Endothelial cell of hepatic sinusoid (primary cell): ENCODE measurements around the gene ZNF558.

Experiments used
- in situ Hi-C: cut with HindIII; loops from 2 replicates; pipeline ENCODE4 v1.10.0; 2017; ENCODE audit warnings: low sequenced_read_pairs

Gene ZNF558

DNA sequence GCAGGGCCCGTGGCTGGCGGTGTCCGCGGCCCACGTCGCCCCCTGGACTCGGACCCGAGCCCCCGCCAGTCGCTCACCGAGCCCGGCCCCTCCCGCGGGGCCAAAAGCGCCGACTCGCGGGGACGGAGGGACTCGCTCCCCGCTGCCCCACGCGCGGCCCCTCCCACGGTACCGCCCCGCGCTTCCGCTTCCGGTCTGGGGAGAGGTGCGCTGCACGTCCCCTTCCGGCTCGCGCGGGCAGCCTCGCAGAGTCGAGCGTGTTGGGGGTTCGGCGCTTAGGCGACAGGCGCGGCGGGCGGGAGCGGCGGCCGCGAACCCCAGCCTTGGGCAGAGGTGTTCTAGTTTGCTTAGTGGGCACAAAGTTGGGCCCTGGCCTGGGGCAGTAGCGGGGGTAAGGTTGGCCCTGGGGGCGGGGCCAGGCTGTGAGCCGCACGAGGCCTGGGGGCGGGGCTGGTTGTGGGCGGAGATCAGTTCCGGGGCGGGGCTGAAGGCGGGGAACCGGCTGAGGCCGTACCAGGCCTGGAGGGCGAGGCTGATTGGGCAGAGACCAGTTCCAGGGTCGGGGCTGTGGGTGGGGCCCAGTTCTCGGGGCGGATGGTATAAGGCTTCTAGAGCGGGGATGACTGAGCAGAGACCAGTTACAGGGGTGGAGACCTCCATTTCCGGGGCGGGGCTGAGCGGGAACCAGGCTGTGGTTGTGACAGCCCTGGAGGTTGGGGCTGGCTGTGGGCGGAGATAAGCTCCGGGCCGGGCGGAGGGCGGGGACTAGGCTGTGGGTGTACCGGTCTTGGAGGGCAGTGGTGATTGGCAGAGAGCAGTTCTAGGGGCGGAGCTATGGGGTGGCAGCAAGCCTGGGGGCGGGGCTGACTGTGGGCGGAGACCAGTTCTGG lies at the start of gene ZNF558, which contains the start of gene MBD3L1:
TSS of gene ZNF558 (minus strand) at position 173 of the 890 bp plus-strand sequence. CDS start 9,645 bp downstream, outside the sequence.
TSS of gene MBD3L1 (plus strand) at position 246 of the 890 bp plus-strand sequence. CDS start 10,302 bp downstream, outside the sequence.
- in situ Hi-C loops = loop anchor here (25.0 kb wide), 1 partner anchor 130 kb away; no protein-coding TSS in a partner anchor

DNA sequence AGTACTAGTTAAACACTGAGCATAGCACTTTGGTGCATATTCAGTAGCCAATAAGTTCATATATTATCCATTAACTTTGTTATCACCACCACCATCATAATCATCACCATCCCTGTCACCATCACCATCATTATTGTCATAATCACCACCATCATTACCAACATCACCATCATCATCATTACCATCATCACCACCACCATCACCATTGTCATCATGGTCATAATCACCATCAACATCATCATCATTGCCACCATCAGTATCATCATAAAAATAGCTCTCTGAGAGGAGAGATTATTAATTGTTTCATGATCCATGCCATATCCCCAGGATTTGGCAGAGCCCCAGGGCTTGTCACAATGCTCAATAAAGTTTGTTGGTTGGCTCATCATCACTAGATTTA lies 49.4 kb upstream of the ZNF558 start:
- in situ Hi-C loops = no loop called here

DNA sequence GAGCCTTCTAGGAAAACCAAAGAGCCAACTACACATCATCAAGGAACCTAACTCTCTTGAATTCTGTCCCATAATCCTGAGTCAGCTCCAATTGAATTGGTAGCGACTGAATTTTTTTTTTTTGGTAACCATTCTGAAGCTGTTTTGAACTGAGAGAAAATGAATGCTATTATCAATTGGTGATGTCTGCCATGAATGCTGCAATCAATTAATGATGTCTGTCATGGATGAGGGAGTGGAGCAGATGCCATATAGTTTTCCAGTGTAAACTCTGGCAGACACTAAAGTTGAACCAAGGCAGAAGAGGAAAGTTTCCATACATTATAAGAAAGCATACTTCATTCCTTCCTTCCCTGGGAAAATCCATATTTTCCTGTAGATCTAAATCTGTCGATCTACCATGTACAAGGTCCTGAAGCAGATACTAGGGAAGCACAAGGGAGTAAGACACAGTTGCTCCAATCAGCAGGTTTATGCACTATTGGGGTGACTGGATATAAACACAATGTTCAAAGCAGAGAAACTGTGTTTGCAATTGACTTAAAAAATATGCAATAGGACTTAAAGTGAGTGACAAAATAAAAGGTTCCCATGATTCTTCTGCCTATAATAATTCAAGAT lies 48.9 kb upstream of the ZNF558 start:
- in situ Hi-C loops = no loop called here

DNA sequence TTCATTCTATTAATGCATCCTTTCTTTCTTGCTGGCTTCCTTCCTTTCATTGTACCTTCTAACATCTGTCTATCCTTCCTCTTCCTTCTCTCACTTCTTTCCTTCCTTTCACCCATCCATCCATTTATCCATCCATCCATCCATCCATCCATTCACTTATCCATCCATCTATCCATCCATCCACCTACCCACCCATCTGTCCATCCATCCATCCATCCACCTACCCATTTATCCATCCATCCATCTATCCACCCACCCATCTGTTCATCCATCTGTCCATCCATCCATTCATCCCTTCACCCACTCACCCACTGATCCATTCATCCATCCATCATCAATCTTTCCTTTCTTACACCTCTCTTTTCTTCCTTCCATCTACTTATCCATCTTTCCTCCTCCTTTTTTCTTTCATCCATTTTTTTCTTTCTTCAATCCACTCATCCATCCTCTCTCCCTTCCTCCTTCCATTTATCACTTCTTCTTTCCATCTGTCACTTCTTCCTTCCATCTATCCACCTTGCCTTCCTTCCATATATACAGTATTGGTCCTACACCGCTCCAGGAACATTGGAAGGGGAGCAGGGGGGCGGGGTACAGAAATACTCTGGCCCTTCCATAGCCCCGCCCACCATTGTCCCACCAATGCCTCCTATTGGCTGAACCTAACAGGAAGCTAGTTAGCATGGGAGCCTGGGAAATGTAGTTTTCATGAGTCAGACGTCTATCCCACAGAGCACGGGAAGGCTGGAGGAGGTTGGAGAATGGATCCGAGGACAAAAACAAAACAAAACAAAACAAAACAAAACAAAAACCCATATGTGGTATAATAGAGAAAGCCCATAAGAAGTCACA lies 46.0 kb upstream of the ZNF558 start:
- in situ Hi-C loops = no loop called here

DNA sequence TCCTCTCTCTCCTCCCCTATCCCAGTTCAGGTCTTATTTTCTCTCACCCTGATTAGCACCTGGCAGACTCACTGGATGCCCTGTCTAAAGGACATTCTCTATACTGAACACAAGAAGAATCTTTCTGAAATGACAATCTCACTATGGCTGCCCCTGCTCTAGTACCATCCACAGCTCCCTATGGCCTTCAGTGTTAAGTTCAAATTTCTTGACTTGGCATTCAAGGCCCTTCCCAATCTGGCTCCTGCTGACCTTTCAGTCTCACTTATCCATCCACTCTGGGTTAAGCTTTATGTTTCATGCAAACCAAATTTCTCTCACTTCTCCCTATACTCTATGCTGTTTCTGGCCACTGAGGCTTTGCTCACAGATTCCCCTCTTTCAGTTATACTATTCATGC lies 34.2 kb upstream of the ZNF558 start:
- in situ Hi-C loops = no loop called here

DNA sequence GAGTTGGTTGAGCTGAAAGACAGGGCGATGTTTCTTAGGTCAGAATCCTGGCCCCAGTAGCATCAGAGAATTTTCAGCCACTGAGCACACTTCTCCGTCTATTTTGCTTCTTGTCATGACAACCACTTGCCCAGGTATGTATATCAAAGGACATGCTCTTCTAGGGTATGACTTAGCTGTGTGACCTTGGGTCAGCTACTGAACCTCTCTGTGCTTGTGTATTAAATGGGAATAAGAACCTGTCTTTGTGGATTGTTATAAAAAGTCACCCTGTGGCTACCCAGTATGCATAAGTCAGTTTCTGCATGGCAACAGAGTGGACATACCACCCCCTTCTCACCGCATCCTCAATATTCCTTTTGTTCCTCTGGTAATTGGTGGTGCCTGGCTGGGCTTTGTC lies 26.2 kb upstream of the ZNF558 start:
- in situ Hi-C loops = no loop called here

DNA sequence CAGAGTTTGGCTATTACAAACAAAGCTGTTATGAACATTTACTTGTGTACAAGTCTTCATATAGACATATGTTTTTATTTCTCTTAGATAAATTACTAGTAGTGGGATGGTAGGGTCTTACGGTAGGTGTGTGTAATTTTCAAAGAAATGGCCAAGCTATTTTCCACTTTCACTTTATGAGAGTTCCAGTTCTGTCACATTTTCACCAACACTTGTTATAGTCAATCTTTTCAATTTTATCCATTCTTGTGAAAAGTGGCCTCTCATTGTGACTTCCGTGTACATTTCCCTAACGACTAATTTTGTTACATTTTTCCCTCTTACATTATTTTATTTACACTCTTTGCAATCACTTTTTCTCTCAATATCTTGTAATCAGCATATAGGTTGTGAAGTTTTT lies 18.4 kb upstream of the ZNF558 start:
- in situ Hi-C loops = no loop called here

DNA sequence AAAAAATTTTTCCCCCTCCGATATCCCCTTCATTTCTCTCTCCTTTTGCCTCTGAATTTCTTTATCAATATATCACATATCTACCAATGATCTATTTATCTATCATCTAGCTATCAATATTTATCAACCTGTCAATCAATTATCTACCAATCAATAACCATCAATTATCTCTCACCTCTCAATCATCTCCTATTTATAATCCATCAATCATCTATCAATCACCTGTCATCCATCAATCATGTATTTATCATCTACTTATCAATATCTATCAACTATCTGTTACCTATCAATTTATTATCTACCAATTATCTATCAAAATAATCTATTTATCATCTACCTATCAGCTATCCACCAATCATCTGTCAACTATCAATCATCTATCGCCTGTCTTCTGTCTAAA lies 17.1 kb upstream of the ZNF558 start:
- in situ Hi-C loops = loop anchor here (25.0 kb wide), 1 partner anchor 113 kb away; no protein-coding TSS in a partner anchor

DNA sequence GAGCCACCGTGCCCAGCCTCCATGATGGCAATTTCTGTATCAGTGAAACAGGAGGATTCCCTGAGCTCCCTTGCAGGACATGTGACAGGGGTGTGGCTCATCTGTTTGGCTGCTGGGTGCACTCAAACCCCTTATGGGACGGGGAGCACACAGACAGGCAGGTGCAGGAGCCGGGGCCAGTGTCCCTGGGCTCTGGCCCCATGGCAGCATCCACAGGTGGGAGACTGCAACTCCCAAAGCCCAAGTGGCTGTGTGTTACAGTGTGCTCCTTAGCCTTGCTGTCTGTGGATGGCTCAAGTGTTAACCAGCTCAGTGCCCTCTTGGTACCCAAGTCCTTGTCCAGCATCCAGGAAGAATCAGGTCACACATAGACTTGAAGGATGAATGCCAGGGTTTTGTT lies 14.7 kb upstream of the ZNF558 start:
- in situ Hi-C loops = loop anchor here (25.0 kb wide), 1 partner anchor 115 kb away; no protein-coding TSS in a partner anchor

DNA sequence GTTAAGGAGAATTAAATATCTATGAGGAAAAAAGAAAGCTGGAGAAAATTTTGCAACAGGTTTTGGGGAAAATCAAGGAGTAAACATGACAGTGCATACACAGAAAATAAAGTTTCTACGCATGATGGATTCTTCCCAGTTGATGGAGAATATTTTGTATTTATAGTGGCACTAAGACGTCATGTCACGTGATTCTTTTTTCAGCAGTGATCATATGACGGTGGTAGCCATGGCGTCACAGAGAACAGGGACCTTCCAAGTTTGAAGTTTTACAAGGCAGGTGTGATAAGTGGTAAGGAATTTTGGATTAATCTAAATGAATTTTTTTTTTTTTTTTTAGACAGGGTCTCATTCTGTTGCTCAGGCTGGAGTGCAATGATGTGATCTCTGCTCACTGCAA lies 8.6 kb upstream of the ZNF558 start:
- in situ Hi-C loops = loop anchor here (25.0 kb wide), 1 partner anchor 122 kb away; no protein-coding TSS in a partner anchor

DNA sequence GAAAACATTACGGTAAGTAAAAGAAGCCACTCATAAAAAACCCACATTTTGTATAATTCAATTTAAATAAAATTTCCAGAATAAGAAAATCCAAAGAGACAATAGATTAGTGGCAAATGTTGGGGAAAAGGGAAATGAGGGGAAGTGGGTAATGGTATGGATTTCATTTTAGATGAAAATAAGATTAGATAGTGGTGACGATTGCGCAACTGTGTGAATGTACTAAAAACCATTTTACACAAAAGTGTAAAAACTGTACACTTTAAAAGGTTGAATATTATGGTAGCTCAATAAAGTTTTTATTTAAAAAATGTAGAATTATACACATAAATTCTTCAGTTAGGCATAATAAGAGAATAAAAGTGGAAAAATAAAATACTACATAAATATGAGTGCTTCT lies 3.8 kb upstream of the ZNF558 start:
- in situ Hi-C loops = loop anchor here (25.0 kb wide), 1 partner anchor 126 kb away; no protein-coding TSS in a partner anchor

DNA sequence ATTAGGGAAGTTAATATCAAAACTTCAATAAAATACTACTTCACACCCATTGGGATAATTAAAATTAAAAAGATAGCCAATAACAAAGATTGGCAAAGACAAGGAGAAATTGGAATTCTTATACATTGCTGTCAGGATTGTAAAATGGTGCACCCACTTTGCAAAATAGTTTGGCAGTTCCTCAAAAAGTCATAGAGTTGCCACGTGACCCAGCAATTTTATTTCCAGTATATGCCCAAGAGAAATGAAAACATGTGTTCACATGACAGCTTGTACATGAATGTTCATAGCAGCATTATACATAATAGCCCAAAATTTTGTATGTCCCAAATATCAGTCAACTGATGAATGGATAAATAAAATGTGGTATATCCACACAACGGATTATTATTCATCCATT lies 3.3 kb upstream of the ZNF558 start:
- in situ Hi-C loops = loop anchor here (25.0 kb wide), 1 partner anchor 127 kb away; no protein-coding TSS in a partner anchor

DNA sequence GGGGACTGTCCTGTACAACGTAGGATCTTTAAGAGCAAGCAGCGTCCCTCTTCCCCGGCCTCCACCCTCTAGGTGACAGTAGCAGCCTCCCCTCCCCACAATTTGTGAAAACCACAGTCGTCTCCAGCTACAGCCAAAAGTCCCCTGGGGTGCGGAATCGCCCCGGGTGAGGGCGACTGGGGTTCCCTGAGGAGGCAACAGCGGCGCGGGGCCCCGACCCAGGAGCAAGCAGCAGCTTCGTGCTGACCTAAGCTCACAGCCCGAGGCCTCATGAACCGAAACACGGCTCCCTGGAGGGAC lies 322 bp downstream of the ZNF558 start:
- in situ Hi-C loops = loop anchor here (25.0 kb wide), 1 partner anchor 131 kb away; no protein-coding TSS in a partner anchor

DNA sequence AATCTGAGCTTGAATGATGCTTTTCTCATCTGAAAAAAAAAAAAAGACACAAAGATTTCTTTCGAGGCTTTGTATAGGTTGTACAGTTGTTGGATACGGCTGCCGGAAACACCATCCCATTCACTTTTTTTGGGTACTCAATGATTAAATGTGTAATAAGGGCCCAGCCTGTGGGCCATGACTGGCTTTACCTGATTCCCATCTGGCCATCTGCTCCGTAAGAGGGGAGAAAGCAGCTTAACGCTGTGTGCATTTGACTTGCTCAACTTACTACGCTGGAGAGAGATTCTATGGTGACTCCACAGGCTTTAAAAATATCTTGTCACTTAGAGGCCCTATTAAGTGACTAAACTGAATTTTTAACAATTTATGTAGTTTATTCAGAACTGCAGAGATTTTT lies 731 bp downstream of the ZNF558 start:
- in situ Hi-C loops = loop anchor here (25.0 kb wide), 1 partner anchor 131 kb away; no protein-coding TSS in a partner anchor

DNA sequence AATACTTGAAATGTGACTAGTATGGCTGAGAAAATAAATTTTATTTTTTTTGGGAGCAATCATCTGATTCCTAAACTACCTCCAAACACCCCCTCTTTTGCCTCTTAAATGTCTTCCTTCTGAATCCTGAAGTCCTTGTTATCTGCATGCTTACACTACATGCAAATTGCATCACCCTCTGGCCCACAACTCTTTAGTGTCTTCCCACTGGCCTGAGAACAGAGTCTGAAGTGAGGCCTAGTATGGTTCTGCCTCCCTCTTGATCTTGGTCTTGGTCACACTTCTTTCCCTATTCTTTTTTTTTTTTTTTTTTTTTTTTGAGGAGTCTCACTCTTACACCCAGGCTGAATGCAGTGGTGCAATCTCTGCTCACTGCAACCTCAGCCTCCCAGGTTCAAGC lies 4.8 kb downstream of the ZNF558 start:
- in situ Hi-C loops = loop anchor here (25.0 kb wide), 1 partner anchor 135 kb away; no protein-coding TSS in a partner anchor

DNA sequence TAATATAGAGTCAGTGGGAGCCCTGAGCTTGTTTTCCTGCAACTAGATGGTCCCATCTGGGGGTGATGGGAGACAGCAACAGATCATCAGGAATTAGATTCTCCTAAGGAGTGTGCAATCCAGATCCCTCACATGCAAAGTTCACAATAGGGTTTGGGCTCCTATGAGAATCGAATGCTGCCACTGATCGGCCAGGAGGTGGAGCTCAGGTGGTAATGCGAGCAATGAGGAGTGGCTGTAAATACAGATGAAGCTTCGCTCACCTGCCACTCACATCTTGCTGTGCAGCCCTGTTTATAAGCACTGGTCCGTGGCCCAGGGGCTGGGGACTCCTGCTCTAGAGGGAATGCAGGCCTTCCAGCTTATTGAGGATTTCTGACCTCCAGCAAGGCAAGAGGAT lies 5.7 kb downstream of the ZNF558 start:
- in situ Hi-C loops = loop anchor here (25.0 kb wide), 1 partner anchor 136 kb away; no protein-coding TSS in a partner anchor

DNA sequence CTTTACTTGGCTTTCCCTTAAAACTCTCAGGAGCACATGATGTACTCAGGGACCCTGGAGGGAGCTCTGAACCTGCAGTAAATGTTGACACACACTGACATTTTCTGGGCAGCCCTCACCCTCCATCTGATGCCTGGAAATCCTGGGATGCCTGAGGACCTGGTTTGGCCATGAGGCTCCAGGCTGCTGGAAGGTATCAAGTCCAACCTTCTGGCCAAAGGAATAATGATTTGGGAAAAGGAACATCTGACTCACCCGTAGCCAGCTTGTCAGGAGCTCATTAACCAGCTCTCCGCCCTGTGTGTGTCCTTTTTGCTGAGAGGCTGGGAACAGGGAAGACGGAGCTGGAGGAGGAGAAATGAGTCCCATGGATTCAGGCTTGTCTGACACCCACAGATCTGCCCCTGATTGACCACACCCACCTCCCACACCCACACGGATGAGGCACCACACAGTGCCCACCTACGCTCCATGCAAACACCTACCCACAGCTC lies 10.3 kb downstream of the ZNF558 start:
- in situ Hi-C loops = no loop called here

DNA sequence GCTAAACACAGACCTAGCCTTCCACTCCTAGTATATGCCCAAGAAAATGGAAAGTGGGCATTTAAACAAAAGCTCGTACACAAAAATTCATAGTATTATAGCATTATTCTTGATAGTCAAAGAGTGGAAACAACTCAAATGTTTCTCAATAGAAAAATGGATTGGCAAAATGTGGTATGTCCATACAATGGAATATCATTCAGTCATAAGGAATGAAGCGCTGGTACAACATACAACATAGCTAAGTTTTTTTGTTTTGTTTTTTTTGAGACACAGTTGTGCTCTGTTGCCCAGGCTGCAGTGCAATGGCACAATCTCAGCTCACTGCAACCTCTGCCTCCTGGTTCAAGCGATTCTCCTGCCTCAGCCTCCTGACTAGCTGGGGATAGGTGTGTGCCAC lies 11.9 kb downstream of the ZNF558 start:
- in situ Hi-C loops = no loop called here

DNA sequence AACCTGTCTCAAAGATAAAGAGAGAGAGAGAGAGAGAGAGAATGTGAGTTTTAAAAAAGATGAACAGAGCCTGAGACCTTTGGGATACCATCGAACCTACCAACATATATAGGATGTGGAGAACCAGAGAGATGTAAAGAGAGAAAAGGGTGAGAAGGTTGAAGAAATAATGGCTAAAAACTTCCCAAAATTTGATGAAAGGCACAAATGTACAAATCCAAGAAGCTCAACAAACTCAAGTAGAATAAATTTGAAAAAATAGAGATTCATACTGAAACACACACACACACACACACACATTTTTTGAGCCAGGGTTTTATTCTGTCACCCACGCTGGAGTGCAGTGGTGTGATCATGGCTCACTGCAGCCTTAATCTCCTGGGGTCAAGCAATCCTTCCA lies 16.3 kb downstream of the ZNF558 start:
- in situ Hi-C loops = no loop called here

DNA sequence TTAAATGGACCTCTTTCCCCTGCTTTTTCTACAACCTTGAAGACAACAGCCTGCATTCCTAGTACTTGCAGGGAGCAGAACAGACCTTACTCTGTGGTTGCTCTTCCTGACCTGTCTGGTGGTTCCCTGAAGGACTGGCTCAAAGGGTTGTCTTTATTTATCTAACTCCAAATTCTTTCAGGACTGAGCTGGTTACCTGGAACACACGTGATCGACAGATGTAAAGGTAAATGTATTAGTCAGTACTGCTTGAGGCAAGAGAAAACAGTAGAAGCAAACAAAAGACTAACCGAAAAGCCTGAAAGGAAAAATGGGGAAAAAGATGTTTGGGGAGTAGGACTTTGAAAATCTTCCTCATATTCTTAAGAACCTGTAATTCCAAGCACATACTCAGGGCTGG lies 17.9 kb downstream of the ZNF558 start:
- in situ Hi-C loops = no loop called here
